SK-N-SH (cell line): ENCODE data around the gene NAPA. TPM values are rescaled to one million over a fixed set of nuclear protein-coding genes. Genes with fewer than 3 reads are reported as not detected.

Experiments used
- CTCF ChIA-PET: fragments of 300-600, 350-600 bp; formaldehyde crosslinking; extraction: SDS; loops from one replicate; lab custom pipeline; 2021; lab: Yijun Ruan, JAX
- POLR2A ChIA-PET: fragments of 350-600 bp; sonication (Branson Sonifier 250); formaldehyde crosslinking; extraction: SDS; loops from one replicate; lab custom pipeline; 2020; ENCODE audit warnings: antibody characterized with exemption, inconsistent platforms; lab: Yijun Ruan, JAX
- DNase-seq: peaks from one replicate; pipeline ENCODE4 v3.0.0; 2012
- H2AFZ ChIP-seq: fragments of 200-600 bp; sonication (generic); 2 replicates; pipeline ENCODE4 v1.8.1; 2016; ENCODE audit warnings: antibody characterized with exemption, mild to moderate bottlenecking, low read depth
- H3F3A ChIP-seq: fragments of 200-600 bp; sonication (generic); replicated peaks from 2 replicates; pipeline ENCODE3; 2016; ENCODE audit warnings: antibody characterized with exemption, mild to moderate bottlenecking; ENCODE audit not compliant: insufficient read depth
- H3K27ac ChIP-seq, 2 experiments: fragments of 200-500 bp in 1 of 2; fragments of 200-600 bp in 1 of 2; sonication (Bioruptor generic) in 1 of 2; sonication (generic), shearing (Covaris generic) in 1 of 2; 2 replicates each; pipeline versions ENCODE4 v1.5.1 to v1.6.1; 2014 to 2016; ENCODE audit warnings: low read depth in 2 of 2, inconsistent platforms in 1 of 2, low read length in 1 of 2, mild to moderate bottlenecking in 1 of 2, mixed read lengths in 1 of 2
- H3K27me3 ChIP-seq: fragments of 200-600 bp; sonication (generic), shearing (Covaris generic); 2 replicates; pipeline ENCODE4 v1.6.1; 2016; ENCODE audit warnings: mixed run types; ENCODE audit not compliant: insufficient read depth
- H3K36me3 ChIP-seq, 2 experiments: fragments of 200-500 bp in 1 of 2; fragments of 200-600 bp in 1 of 2; sonication (Bioruptor generic) in 1 of 2; sonication (generic) in 1 of 2; replicated peaks in 1 of 2; 2 replicates each; pipeline versions ENCODE3 to v1.5.1; 2014 to 2016; ENCODE audit warnings: low read length in 1 of 2, mild to moderate bottlenecking in 1 of 2; ENCODE audit not compliant: insufficient read depth in 2 of 2, control insufficient read depth in 1 of 2
- H3K4me1 ChIP-seq, 2 experiments: fragments of 200-500 bp in 1 of 2; fragments of 200-600 bp in 1 of 2; sonication (Bioruptor generic) in 1 of 2; sonication (generic), shearing (Covaris generic) in 1 of 2; 2 replicates each; pipeline versions ENCODE4 v1.5.1 to v1.6.1; 2014 to 2016; ENCODE audit warnings: low read depth in 1 of 2, low read length in 1 of 2, mixed run types in 1 of 2; ENCODE audit not compliant: insufficient read depth in 2 of 2, control insufficient read depth in 1 of 2
- H3K4me2 ChIP-seq: fragments of 200-600 bp; sonication (generic), shearing (Covaris generic); 2 replicates; pipeline ENCODE4 v1.6.1; 2017; ENCODE audit warnings: mixed run types
- H3K4me3 ChIP-seq, 2 experiments: fragments of 200-500 bp in 1 of 2; fragments of 200-600 bp in 1 of 2; sonication (Bioruptor generic) in 1 of 2; sonication (generic), shearing (Covaris generic) in 1 of 2; 2 replicates each; pipeline versions ENCODE4 v1.5.1 to v1.8.1; 2014 to 2016; ENCODE audit warnings: low read depth in 2 of 2, inconsistent platforms in 1 of 2, low read length in 1 of 2, mild to moderate bottlenecking in 1 of 2, mixed read lengths in 1 of 2, moderate library complexity in 1 of 2
- H3K79me2 ChIP-seq: fragments of 200-600 bp; sonication (generic); 2 replicates; pipeline ENCODE4 v1.8.1; 2017; ENCODE audit warnings: mild to moderate bottlenecking; ENCODE audit not compliant: insufficient read depth
- H3K9ac ChIP-seq: fragments of 200-600 bp; sonication (generic); 2 replicates; pipeline ENCODE4 v1.6.1; 2017; ENCODE audit warnings: mixed run types
- H3K9me2 ChIP-seq: fragments of 200-600 bp; sonication (generic); 2 replicates; pipeline ENCODE4 v1.6.1; 2017; ENCODE audit warnings: mixed run types
- H3K9me3 ChIP-seq: fragments of 200-600 bp; sonication (generic); 2 replicates; pipeline ENCODE4 v1.6.1; 2017; ENCODE audit warnings: mixed run types, mild to moderate bottlenecking, moderate library complexity
- H4K20me1 ChIP-seq: fragments of 200-600 bp; sonication (generic); 2 replicates; pipeline ENCODE4 v1.6.1; 2017; ENCODE audit warnings: mild to moderate bottlenecking, mixed run types; ENCODE audit not compliant: insufficient read depth
- CHD2 ChIP-seq: fragments of 150-350 bp; IDR thresholded peaks from 2 replicates; pipeline ENCODE4 v1.6.1; 2018; ENCODE audit warnings: low read length; ENCODE audit not compliant: partially characterized antibody
- CTCF ChIP-seq: fragments of 200-600 bp; sonication (generic); IDR thresholded peaks from 2 replicates; pipeline ENCODE4 v1.6.1; 2017; ENCODE audit warnings: antibody characterized with exemption, mild to moderate bottlenecking, moderate library complexity
- ELF1 ChIP-seq: IDR thresholded peaks from 2 replicates; pipeline ENCODE4 v1.4.0; 2012
- FOSL2 ChIP-seq: IDR thresholded peaks from 2 replicates; pipeline ENCODE4 v1.4.0; 2012; ENCODE audit warnings: low read depth, mild to moderate bottlenecking, moderate library complexity, borderline replicate concordance
- IRF3 ChIP-seq: fragments of 150-350 bp; IDR thresholded peaks from 2 replicates; pipeline ENCODE4 v1.6.1; 2016; ENCODE audit warnings: mild to moderate bottlenecking, low read depth, low read length
- MXI1 ChIP-seq: IDR thresholded peaks from 2 replicates; pipeline ENCODE4 v1.6.1; 2012; ENCODE audit warnings: mild to moderate bottlenecking, low read depth, low read length, improper control_type of control experiment
- RAD21 ChIP-seq: IDR thresholded peaks from 2 replicates; pipeline ENCODE4 v1.6.1; 2012; ENCODE audit warnings: mild to moderate bottlenecking, low read length
- REST ChIP-seq: IDR thresholded peaks from 2 replicates; pipeline ENCODE4 v1.6.1; 2012; ENCODE audit warnings: mild to moderate bottlenecking, low read depth, low read length, moderate library complexity
- RFX5 ChIP-seq: IDR thresholded peaks from 2 replicates; pipeline ENCODE4 v1.6.1; 2012; ENCODE audit warnings: mild to moderate bottlenecking, improper control_type of control experiment, low read length
- SIN3A ChIP-seq: IDR thresholded peaks from 2 replicates; pipeline ENCODE4 v1.6.1; 2012; ENCODE audit warnings: low read depth, mild to moderate bottlenecking, low read length, moderate library complexity, borderline replicate concordance
- TCF12 ChIP-seq: IDR thresholded peaks from 2 replicates; pipeline ENCODE4 v1.4.0; 2012
- TEAD4 ChIP-seq: IDR thresholded peaks from 2 replicates; pipeline ENCODE4 v1.4.0; 2012; ENCODE audit warnings: mild to moderate bottlenecking, borderline replicate concordance; ENCODE audit not compliant: insufficient read depth
- USF1 ChIP-seq: IDR thresholded peaks from 2 replicates; pipeline ENCODE4 v1.4.0; 2012; ENCODE audit warnings: low read depth, borderline replicate concordance
- YY1 ChIP-seq: IDR thresholded peaks from 2 replicates; pipeline ENCODE4 v1.4.0; 2012; ENCODE audit warnings: low read depth, mild to moderate bottlenecking
- ZBTB33 ChIP-seq: IDR thresholded peaks from 2 replicates; pipeline ENCODE4 v1.4.0; 2012; ENCODE audit warnings: low read depth, borderline replicate concordance
- WGBS: methylation state at CpG from one replicate; pipeline ENCODE4 v1.1.6; 2017; ENCODE audit warnings: low lambda C conversion rate; 5-methylcytosine and 5-hydroxymethylcytosine counted together
- polyA plus RNA-seq, 3 experiments: library from polyadenylated mRNA; depleted of rRNA; stranded (reverse); fragments of >200 nt; gene quantifications; 2 replicates each; pipeline ENCODE4 v1.2.3, GENCODE V29; 2012

NAPA gene
- polyA plus RNA-seq, 1 of the 3 experiments (the other 2 are of a cell fraction): 84.1 TPM

GRCh38 chr19:47518854-47519253 is 4.0 kb upstream of the NAPA start:
- no peaks in the 10 kb centered on the region for H3K27me3 ChIP-seq
- peaks cover 9% of the 10 kb centered on the region for H3K79me2 ChIP-seq
- POLR2A ChIA-PET: no interaction called here
- WGBS: 69% methylated on average over 9 of the region's 9 CpGs
- no peaks in the 10 kb centered on the region for H3K9me3 ChIP-seq
- no peak for TF ChIP-seq RFX5
- no peak for TF ChIP-seq ZBTB33
- TF ChIP-seq ELF1: no peak
- CTCF ChIA-PET: interaction anchor here (1.0 to 9.2 kb wide), 5 partner anchors 16 to 179 kb away, joined by 3 to 81 read pairs (median 3); no protein-coding TSS in a partner anchor
- no peaks in the 10 kb centered on the region for H3K9me2 ChIP-seq
- H3K4me1 ChIP-seq: peaks cover 0 to 8% of the 10 kb centered on the region in 2 experiments; a peak in 1 of 4 replicates
- H4K20me1 ChIP-seq: no peaks in the 10 kb centered on the region
- no peak overlapping the region for H2AFZ ChIP-seq
- H3K4me3 ChIP-seq: no peak overlapping the region
- no peak overlapping the region for H3K4me2 ChIP-seq
- H3K9ac ChIP-seq: no peak overlapping the region
- DNase-seq: no peak
- no peaks in the 10 kb centered on the region for H3F3A ChIP-seq
- H3K27ac ChIP-seq: no peak overlapping the region
- no peaks in the 10 kb centered on the region for H3K36me3 ChIP-seq

GRCh38 chr19:47518139-47518538 is 3.3 kb upstream of the NAPA start:
- no peak for DNase-seq
- TF ChIP-seq CHD2 (no peak), FOSL2 (no peak), MXI1 (no peak), CTCF (no peak), TCF12 (no peak), YY1 (no peak), TEAD4 (no peak), SIN3A (no peak), USF1 (no peak), REST (no peak), IRF3 (no peak), ZBTB33 (no peak), RAD21 (no peak)

More at GRCh38 chr19:47518139-47518538, 3.3 kb upstream of the NAPA start:
- Histone ChIP-seq H3K9ac (no peak overlapping the region), H3K4me2 (no peak overlapping the region), H3K27ac (no peak overlapping the region), H3K4me1 (peaks cover 4 to 13% of the 10 kb centered on the region in 2 experiments; a peak in 3 of 4 replicates), H3K36me3 (no peaks in the 10 kb centered on the region), H3F3A (no peaks in the 10 kb centered on the region), H3K4me3 (no peak overlapping the region), H2AFZ (no peak overlapping the region), H4K20me1 (0 out of 2 replicates have a peak, but pooled peaks cover 1% of the 10 kb centered on the region), H3K79me2 (peaks cover 17% of the 10 kb centered on the region), H3K9me2 (no peaks in the 10 kb centered on the region), H3K9me3 (no peaks in the 10 kb centered on the region), H3K27me3 (no peaks in the 10 kb centered on the region)
- WGBS: 57% methylated on average over 4 of the region's 4 CpGs
- POLR2A ChIA-PET: no interaction called here
- CTCF ChIA-PET: interaction anchor here (1.0 to 9.2 kb wide), 5 partner anchors 16 to 180 kb away, joined by 3 to 81 read pairs (median 3); no protein-coding TSS in a partner anchor
